Smooth muscle cell (in vitro differentiated cells): ENCODE measurements around the gene ACBD6. TPM values are rescaled to one million over a fixed set of nuclear protein-coding genes. Genes with fewer than 3 reads are reported as not detected.

Experiments used
- DNase-seq: peaks from one replicate; lab custom pipeline; 2025; ENCODE audit not compliant: unreplicated experiment; lab: John Stamatoyannopoulos, UW
- H2AFZ ChIP-seq: fragments of 200-600 bp; sonication (generic); 2 replicates; pipeline ENCODE4 v1.6.0; 2016; ENCODE audit warnings: antibody characterized with exemption, low read depth, mild to moderate bottlenecking
- H3F3A ChIP-seq: fragments of 200-600 bp; sonication (generic); 2 replicates; pipeline ENCODE4 v1.6.0; 2017; ENCODE audit warnings: antibody characterized with exemption, low read depth
- H3K27ac ChIP-seq: fragments of 200-600 bp; sonication (generic); 2 replicates; pipeline ENCODE4 v1.5.1; 2016; ENCODE audit warnings: low read depth, mild to moderate bottlenecking
- H3K27me3 ChIP-seq: fragments of 200-600 bp; sonication (generic); 2 replicates; pipeline ENCODE4 v1.6.1; 2016; ENCODE audit warnings: low read depth, mild to moderate bottlenecking
- H3K36me3 ChIP-seq: fragments of 200-600 bp; sonication (generic); 2 replicates; pipeline ENCODE4 v1.5.1; 2016; ENCODE audit warnings: low read depth
- H3K4me1 ChIP-seq: fragments of 200-600 bp; sonication (generic); 2 replicates; pipeline ENCODE4 v1.5.1; 2016; ENCODE audit warnings: low read depth
- H3K4me2 ChIP-seq: fragments of 200-600 bp; sonication (generic); 2 replicates; pipeline ENCODE4 v1.6.0; 2016; ENCODE audit warnings: mild to moderate bottlenecking
- H3K4me3 ChIP-seq: fragments of 200-600 bp; sonication (generic); 2 replicates; pipeline ENCODE4 v1.5.1; 2016; ENCODE audit warnings: mild to moderate bottlenecking
- H3K79me2 ChIP-seq: fragments of 200-600 bp; sonication (generic); 2 replicates; pipeline ENCODE4 v1.6.0; 2016; ENCODE audit warnings: low read depth, mild to moderate bottlenecking
- H3K9ac ChIP-seq: fragments of 200-600 bp; sonication (generic); 2 replicates; pipeline ENCODE4 v1.6.0; 2016; ENCODE audit warnings: low read depth
- H3K9me3 ChIP-seq: fragments of 200-600 bp; sonication (generic); replicated peaks from 2 replicates; pipeline ENCODE4 v1.5.1; 2016; ENCODE audit warnings: low read depth
- H4K20me1 ChIP-seq: fragments of 200-600 bp; sonication (generic); 2 replicates; pipeline ENCODE4 v1.6.0; 2016; ENCODE audit warnings: low read depth
- CTCF ChIP-seq: fragments of 200-600 bp; sonication (generic); IDR thresholded peaks from 2 replicates; pipeline ENCODE4 v1.5.1; 2017; ENCODE audit warnings: borderline replicate concordance, mild to moderate bottlenecking, antibody characterized with exemption; ENCODE audit not compliant: insufficient read depth, poor library complexity, severe bottlenecking
- WGBS: methylation state at CpG from one replicate; pipeline ENCODE4 v1.1.7; 2016; ENCODE audit warnings: low lambda C conversion rate; 5-methylcytosine and 5-hydroxymethylcytosine counted together
- polyA plus RNA-seq: library from polyadenylated mRNA; unstranded; fragments of >200 nt; fragmentation: Nextera tagmentation; extraction: Ambion mirVana; gene quantifications from 2 replicates; pipeline ENCODE4 v1.2.1, GENCODE V29; 2016
- total RNA-seq: library from RNA; depleted of rRNA; stranded (reverse); fragments of >200 nt; gene quantifications from 2 replicates; pipeline ENCODE4 v1.2.3, GENCODE V29; 2014

ACBD6 gene
- total and polyA plus RNA-seq, 2 experiments from 2014 or later, result 44.1 to 48.7 TPM

GRCh38 chr1:180542838-180543145, 40.4 kb upstream of the ACBD6 start:
- H3F3A ChIP-seq, result no peaks in the 10 kb centered on the region
- H3K36me3 ChIP-seq, result no peaks in the 10 kb centered on the region
- no peaks in the 10 kb centered on the region for H4K20me1 ChIP-seq
- H2AFZ ChIP-seq, result peak overlapping the region; percentile 13
- no peak overlapping the region for H3K4me3 ChIP-seq
- H3K4me2 ChIP-seq, result no peak overlapping the region
- no peak for DNase-seq
- no peaks in the 10 kb centered on the region for H3K79me2 ChIP-seq
- no peaks in the 10 kb centered on the region for H3K27me3 ChIP-seq
- H3K4me1 ChIP-seq, result no peaks in the 10 kb centered on the region
- no peak overlapping the region for H3K9ac ChIP-seq
- no peak for TF ChIP-seq CTCF
- H3K9me3 ChIP-seq, result no peaks in the 10 kb centered on the region
- no peak overlapping the region for H3K27ac ChIP-seq
- WGBS, result 70% methylated on average over 2 of the region's 2 CpGs

DNA sequence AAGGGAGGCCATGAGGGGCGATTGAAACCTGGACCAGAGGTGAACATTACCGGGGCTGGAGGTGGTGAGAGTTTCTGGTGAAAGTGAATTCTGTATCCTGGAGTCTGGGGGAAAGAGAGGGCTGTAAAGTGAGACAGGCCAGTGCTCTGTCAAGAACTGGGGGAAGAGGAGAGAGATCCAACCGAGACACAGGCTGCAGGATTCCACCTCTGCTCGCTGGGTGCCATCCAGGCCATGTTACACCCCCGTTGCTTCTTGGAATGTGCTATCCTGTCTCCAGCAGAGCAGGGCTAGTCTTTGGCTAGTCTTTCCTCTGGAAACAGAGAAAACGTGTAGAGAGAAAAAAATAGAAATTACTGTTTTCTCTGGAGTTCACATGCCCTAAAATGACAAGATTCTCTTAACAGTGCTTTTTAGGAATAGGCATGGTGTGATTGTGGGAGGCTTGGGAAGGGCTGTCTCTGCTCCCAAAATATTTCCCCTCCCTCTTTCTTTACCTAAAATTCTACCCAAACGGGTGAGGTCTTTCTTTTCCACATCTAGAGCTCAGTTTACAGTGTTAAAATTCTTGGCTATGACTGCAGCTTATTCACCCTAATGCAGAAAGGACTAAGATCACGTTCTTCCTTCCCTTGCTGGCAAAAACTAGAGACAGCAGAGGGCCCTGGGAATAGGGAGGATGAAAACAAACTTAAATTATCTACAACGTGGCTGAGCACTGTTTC, 39.9 kb upstream of the ACBD6 start:
- Histone ChIP-seq H3K36me3 (no peaks in the 10 kb centered on the region), H3K4me1 (no peaks in the 10 kb centered on the region), H3K4me2 (no peak overlapping the region), H4K20me1 (no peaks in the 10 kb centered on the region), H3F3A (no peaks in the 10 kb centered on the region), H2AFZ (peak overlapping the region; percentile 13), H3K9ac (no peak overlapping the region), H3K4me3 (no peak overlapping the region), H3K27ac (no peak overlapping the region), H3K27me3 (no peaks in the 10 kb centered on the region), H3K9me3 (no peaks in the 10 kb centered on the region), H3K79me2 (no peaks in the 10 kb centered on the region)
- no peak for TF ChIP-seq CTCF
- no peak for DNase-seq
- 63% methylated on average over 9 of the region's 9 CpGs for WGBS

GRCh38 chr1:180540697-180541594, 38.6 kb upstream of the ACBD6 start:
- Histone ChIP-seq H3K27ac (no peak overlapping the region), H3K4me2 (no peak overlapping the region)
- 83% methylated on average over 14 of the region's 14 CpGs for WGBS

More at GRCh38 chr1:180540697-180541594, 38.6 kb upstream of the ACBD6 start:
- Histone ChIP-seq H4K20me1 (no peaks in the 10 kb centered on the region), H3K9me3 (no peaks in the 10 kb centered on the region), H3K4me1 (no peaks in the 10 kb centered on the region), H3K27me3 (no peaks in the 10 kb centered on the region), H3F3A (no peaks in the 10 kb centered on the region), H3K9ac (no peak overlapping the region), H3K4me3 (no peak overlapping the region), H3K36me3 (no peaks in the 10 kb centered on the region), H2AFZ (no peak overlapping the region), H3K79me2 (no peaks in the 10 kb centered on the region)
- TF ChIP-seq CTCF, result no peak
- no peak for DNase-seq
